HUES6 (cell line): ENCODE measurements around the gene COL8A1.

ENCODE experiments used
- H3K27ac ChIP-seq: 2 replicates; pipeline ENCODE4 v1.7.0; 2013; ENCODE audit warnings: low read depth, mild to moderate bottlenecking, low read length, inconsistent platforms
- H3K27me3 ChIP-seq: 2 replicates; pipeline ENCODE4 v1.6.1; 2013; ENCODE audit warnings: low read length; ENCODE audit not compliant: control insufficient read depth, insufficient read depth
- H3K36me3 ChIP-seq: 2 replicates; pipeline ENCODE4 v1.6.1; 2013; ENCODE audit warnings: low read length; ENCODE audit not compliant: control insufficient read depth, insufficient read depth
- H3K4me1 ChIP-seq: 2 replicates; pipeline ENCODE4 v1.6.1; 2013; ENCODE audit warnings: low read length; ENCODE audit not compliant: control insufficient read depth, insufficient read depth
- H3K4me3 ChIP-seq: 2 replicates; pipeline ENCODE4 v1.5.1; 2013; ENCODE audit warnings: low read depth, low read length
- H3K9ac ChIP-seq: one replicate; pipeline ENCODE4 v1.6.1; 2013; ENCODE audit warnings: mild to moderate bottlenecking, low read length
- H3K9me3 ChIP-seq: 2 replicates; pipeline ENCODE4 v1.6.1; 2013; ENCODE audit warnings: low read depth, low read length; ENCODE audit not compliant: control insufficient read depth, insufficient read depth

Gene COL8A1

GRCh38 chr3:99761415-99762165 lies 123.2 kb downstream of the COL8A1 start:
- H3K9me3 ChIP-seq = no peaks in the 10 kb centered on the region
- H3K4me1 ChIP-seq = no peaks in the 10 kb centered on the region
- H3K4me3 ChIP-seq = no peak overlapping the region
- H3K27ac ChIP-seq = no peak overlapping the region
- no peaks in the 10 kb centered on the region for H3K27me3 ChIP-seq
- H3K36me3 ChIP-seq = no peaks in the 10 kb centered on the region
- H3K9ac ChIP-seq = no peak overlapping the region

GRCh38 chr3:99762901-99763300 lies 124.5 kb downstream of the COL8A1 start:
- no peaks in the 10 kb centered on the region for H3K4me1 ChIP-seq
- no peaks in the 10 kb centered on the region for H3K27me3 ChIP-seq
- no peak overlapping the region for H3K4me3 ChIP-seq
- no peak overlapping the region for H3K9ac ChIP-seq
- no peaks in the 10 kb centered on the region for H3K36me3 ChIP-seq
- no peaks in the 10 kb centered on the region for H3K9me3 ChIP-seq
- no peak overlapping the region for H3K27ac ChIP-seq

GRCh38 chr3:99764377-99764776 lies 126.0 kb downstream of the COL8A1 start:
- Histone ChIP-seq H3K27me3 (no peaks in the 10 kb centered on the region), H3K9me3 (no peaks in the 10 kb centered on the region), H3K4me3 (no peak overlapping the region), H3K9ac (no peak overlapping the region), H3K4me1 (no peaks in the 10 kb centered on the region), H3K36me3 (no peaks in the 10 kb centered on the region), H3K27ac (no peak overlapping the region)

- Histone ChIP-seq H3K9me3 (no peaks in the 10 kb centered on the region), H3K27me3 (no peaks in the 10 kb centered on the region), H3K4me1 (no peaks in the 10 kb centered on the region), H3K36me3 (no peaks in the 10 kb centered on the region), H3K27ac (no peak overlapping the region), H3K9ac (no peak overlapping the region), H3K4me3 (no peak overlapping the region)
These were observed 126.9 kb downstream of the COL8A1 start for GRCh38 chr3:99765042-99765942.

GRCh38 chr3:99767291-99767690 lies 128.9 kb downstream of the COL8A1 start:
- H3K36me3 ChIP-seq = no peaks in the 10 kb centered on the region

GRCh38 chr3:99768126-99768525 lies 129.7 kb downstream of the COL8A1 start:
- H3K4me3 ChIP-seq = no peak overlapping the region
- no peaks in the 10 kb centered on the region for H3K9me3 ChIP-seq
- no peaks in the 10 kb centered on the region for H3K4me1 ChIP-seq
- H3K9ac ChIP-seq = no peak overlapping the region
- no peak overlapping the region for H3K27ac ChIP-seq
- H3K36me3 ChIP-seq = no peaks in the 10 kb centered on the region
- H3K27me3 ChIP-seq = no peaks in the 10 kb centered on the region

More at GRCh38 chr3:99767291-99767690, 128.9 kb downstream of the COL8A1 start:
- Histone ChIP-seq H3K27me3 (no peaks in the 10 kb centered on the region), H3K4me3 (no peak overlapping the region), H3K4me1 (no peaks in the 10 kb centered on the region), H3K9me3 (no peaks in the 10 kb centered on the region), H3K27ac (no peak overlapping the region), H3K9ac (no peak overlapping the region)

GRCh38 chr3:99768808-99769501 lies 130.6 kb downstream of the COL8A1 start:
- no peaks in the 10 kb centered on the region for H3K4me1 ChIP-seq
- no peak overlapping the region for H3K9ac ChIP-seq
- H3K27me3 ChIP-seq = no peaks in the 10 kb centered on the region
- no peak overlapping the region for H3K27ac ChIP-seq
- H3K36me3 ChIP-seq = no peaks in the 10 kb centered on the region
- H3K9me3 ChIP-seq = no peaks in the 10 kb centered on the region
- H3K4me3 ChIP-seq = no peak overlapping the region

- Histone ChIP-seq H3K27ac (no peak overlapping the region), H3K27me3 (no peaks in the 10 kb centered on the region), H3K4me1 (no peaks in the 10 kb centered on the region), H3K9ac (no peak overlapping the region), H3K4me3 (no peak overlapping the region), H3K36me3 (no peaks in the 10 kb centered on the region), H3K9me3 (no peaks in the 10 kb centered on the region)
These were observed 133.8 kb downstream of the COL8A1 start for GRCh38 chr3:99772171-99772570.

- H3K4me1 ChIP-seq = no peaks in the 10 kb centered on the region
- H3K27me3 ChIP-seq = no peaks in the 10 kb centered on the region
These were observed 134.3 kb downstream of the COL8A1 start for GRCh38 chr3:99772671-99773070.

GRCh38 chr3:99774467-99774866 lies 136.1 kb downstream of the COL8A1 start:
- Histone ChIP-seq H3K27me3 (no peaks in the 10 kb centered on the region), H3K36me3 (no peaks in the 10 kb centered on the region), H3K4me1 (no peaks in the 10 kb centered on the region), H3K27ac (no peak overlapping the region), H3K9me3 (no peaks in the 10 kb centered on the region), H3K9ac (no peak overlapping the region), H3K4me3 (no peak overlapping the region)

More at GRCh38 chr3:99772671-99773070, 134.3 kb downstream of the COL8A1 start:
- Histone ChIP-seq H3K9me3 (no peaks in the 10 kb centered on the region), H3K36me3 (no peaks in the 10 kb centered on the region), H3K4me3 (no peak overlapping the region), H3K9ac (no peak overlapping the region), H3K27ac (no peak overlapping the region)
